Measurements from ENCODE around the gene IL17A.

DNA sequence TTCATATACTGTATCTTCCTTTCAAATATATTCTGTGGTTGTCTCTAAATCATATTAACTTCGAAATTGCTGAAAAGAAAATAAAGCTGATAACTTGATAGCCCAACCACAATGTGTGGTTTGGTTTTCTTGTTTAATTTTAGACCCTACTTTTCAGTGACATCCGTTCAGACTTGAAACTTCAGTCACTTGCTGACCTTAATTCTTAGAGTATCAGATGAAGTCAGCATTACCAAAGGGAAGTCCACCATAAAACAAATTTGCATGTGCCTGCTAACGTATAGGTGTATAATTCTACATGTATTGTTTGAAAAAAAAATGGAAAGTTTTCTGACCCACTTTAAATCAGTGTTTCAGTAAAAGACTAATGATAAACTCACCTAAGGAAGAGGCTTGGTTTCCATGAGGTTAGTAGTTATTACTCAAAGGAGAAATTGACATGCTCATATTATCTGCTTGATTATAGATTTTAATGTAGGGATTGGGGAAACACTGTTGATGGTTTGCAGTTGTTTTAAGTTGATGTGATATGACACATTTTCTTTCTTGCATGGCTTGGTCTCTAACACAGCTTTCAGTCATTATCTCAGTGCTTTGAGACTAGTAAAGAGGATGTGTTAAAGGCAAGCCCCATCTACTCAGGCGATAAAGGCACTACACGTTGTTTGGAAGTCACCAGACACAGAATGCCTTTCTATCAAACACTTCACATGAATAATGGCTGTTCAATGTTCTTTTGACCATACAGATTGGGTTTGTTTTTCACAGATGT, 5.2 kb upstream of the IL17A start:
- TF ChIP-seq POLR2AphosphoS5 (IDR thresholded peaks at IDR 0.05): no peak
- TF ChIP-seq, protein P1, sequence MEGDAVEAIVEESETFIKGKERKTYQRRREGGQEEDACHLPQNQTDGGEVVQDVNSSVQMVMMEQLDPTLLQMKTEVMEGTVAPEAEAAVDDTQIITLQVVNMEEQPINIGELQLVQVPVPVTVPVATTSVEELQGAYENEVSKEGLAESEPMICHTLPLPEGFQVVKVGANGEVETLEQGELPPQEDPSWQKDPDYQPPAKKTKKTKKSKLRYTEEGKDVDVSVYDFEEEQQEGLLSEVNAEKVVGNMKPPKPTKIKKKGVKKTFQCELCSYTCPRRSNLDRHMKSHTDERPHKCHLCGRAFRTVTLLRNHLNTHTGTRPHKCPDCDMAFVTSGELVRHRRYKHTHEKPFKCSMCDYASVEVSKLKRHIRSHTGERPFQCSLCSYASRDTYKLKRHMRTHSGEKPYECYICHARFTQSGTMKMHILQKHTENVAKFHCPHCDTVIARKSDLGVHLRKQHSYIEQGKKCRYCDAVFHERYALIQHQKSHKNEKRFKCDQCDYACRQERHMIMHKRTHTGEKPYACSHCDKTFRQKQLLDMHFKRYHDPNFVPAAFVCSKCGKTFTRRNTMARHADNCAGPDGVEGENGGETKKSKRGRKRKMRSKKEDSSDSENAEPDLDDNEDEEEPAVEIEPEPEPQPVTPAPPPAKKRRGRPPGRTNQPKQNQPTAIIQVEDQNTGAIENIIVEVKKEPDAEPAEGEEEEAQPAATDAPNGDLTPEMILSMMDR (IDR thresholded peaks at IDR 0.05): no peak

Data from esophagus muscularis mucosa (tissue), 3 donors.